ENCODE results near the gene SAT1.

SAT1 gene

GRCh38 chrX:23788521-23788920 is 5.5 kb downstream of the SAT1 start:
- Mint-ChIP-seq H3K27me3 (no peaks in the 10 kb centered on the region), H3K4me3 (no peak overlapping the region), H3K36me3 (ENCODE audit: low read depth) (peaks cover 24% of the 10 kb centered on the region), H3K4me1 (ENCODE audit: low read depth) (peaks cover 21% of the 10 kb centered on the region), H3K27ac (no peak overlapping the region), H3K9me3 (no peaks in the 10 kb centered on the region)

GRCh38 chrX:23788946-23789345 is 6.0 kb downstream of the SAT1 start:
- H3K27ac Mint-ChIP-seq = no peak overlapping the region
- H3K4me3 Mint-ChIP-seq = no peak overlapping the region
- H3K36me3 Mint-ChIP-seq (ENCODE audit: low read depth) = peaks cover 21% of the 10 kb centered on the region
- no peaks in the 10 kb centered on the region for H3K27me3 Mint-ChIP-seq
- no peaks in the 10 kb centered on the region for H3K9me3 Mint-ChIP-seq
- peaks cover 19% of the 10 kb centered on the region for H3K4me1 Mint-ChIP-seq (ENCODE audit: low read depth)

GRCh38 chrX:23789386-23790154 is 6.6 kb downstream of the SAT1 start:
- no peak overlapping the region for H3K27ac Mint-ChIP-seq
- H3K4me1 Mint-ChIP-seq (ENCODE audit: low read depth) = peaks cover 12% of the 10 kb centered on the region
- H3K4me3 Mint-ChIP-seq = no peak overlapping the region
- peaks cover 15% of the 10 kb centered on the region for H3K36me3 Mint-ChIP-seq (ENCODE audit: low read depth)
- no peaks in the 10 kb centered on the region for H3K27me3 Mint-ChIP-seq
- H3K9me3 Mint-ChIP-seq = no peaks in the 10 kb centered on the region

- Mint-ChIP-seq H3K9me3 (no peaks in the 10 kb centered on the region), H3K36me3 (ENCODE audit: low read depth) (peaks cover 9% of the 10 kb centered on the region), H3K27me3 (no peaks in the 10 kb centered on the region), H3K4me3 (no peak overlapping the region), H3K4me1 (ENCODE audit: low read depth) (peaks cover 7% of the 10 kb centered on the region), H3K27ac (no peak overlapping the region)
Observed at GRCh38 chrX:23790155-23790497, 7.2 kb downstream of the SAT1 start.

- Mint-ChIP-seq H3K27me3 (no peaks in the 10 kb centered on the region), H3K4me1 (ENCODE audit: low read depth) (peaks cover 9% of the 10 kb centered on the region), H3K4me3 (no peak overlapping the region), H3K9me3 (no peaks in the 10 kb centered on the region), H3K36me3 (ENCODE audit: low read depth) (no peaks in the 10 kb centered on the region), H3K27ac (no peak overlapping the region)
Observed at GRCh38 chrX:23792861-23793553, 10.0 kb downstream of the SAT1 start.

- H3K27ac Mint-ChIP-seq = no peak overlapping the region
- H3K36me3 Mint-ChIP-seq (ENCODE audit: low read depth) = no peaks in the 10 kb centered on the region
- H3K27me3 Mint-ChIP-seq = no peaks in the 10 kb centered on the region
- no peak overlapping the region for H3K4me3 Mint-ChIP-seq
- H3K4me1 Mint-ChIP-seq (ENCODE audit: low read depth) = peaks cover 15% of the 10 kb centered on the region
- no peaks in the 10 kb centered on the region for H3K9me3 Mint-ChIP-seq
Observed at GRCh38 chrX:23795221-23795620, 12.2 kb downstream of the SAT1 start.

GRCh38 chrX:23797371-23798128 is 14.6 kb downstream of the SAT1 start:
- Mint-ChIP-seq H3K27ac (peak overlapping the region; percentile 76), H3K9me3 (no peaks in the 10 kb centered on the region), H3K4me3 (no peak overlapping the region), H3K27me3 (no peaks in the 10 kb centered on the region), H3K4me1 (ENCODE audit: low read depth) (peaks cover 20% of the 10 kb centered on the region), H3K36me3 (ENCODE audit: low read depth) (no peaks in the 10 kb centered on the region)

- Mint-ChIP-seq H3K4me1 (ENCODE audit: low read depth) (peaks cover 24% of the 10 kb centered on the region), H3K27ac (no peak overlapping the region), H3K27me3 (no peaks in the 10 kb centered on the region), H3K9me3 (no peaks in the 10 kb centered on the region), H3K4me3 (no peak overlapping the region), H3K36me3 (ENCODE audit: low read depth) (no peaks in the 10 kb centered on the region)
Observed at GRCh38 chrX:23799469-23800065, 16.6 kb downstream of the SAT1 start.

- Mint-ChIP-seq H3K27ac (no peak overlapping the region), H3K9me3 (no peaks in the 10 kb centered on the region)
Observed at GRCh38 chrX:23802431-23802830, 19.5 kb downstream of the SAT1 start.

GRCh38 chrX:23803931-23804381 is 21.0 kb downstream of the SAT1 start:
- H3K36me3 Mint-ChIP-seq (ENCODE audit: low read depth) = no peaks in the 10 kb centered on the region
- H3K4me3 Mint-ChIP-seq = no peak overlapping the region
- no peak overlapping the region for H3K27ac Mint-ChIP-seq
- no peaks in the 10 kb centered on the region for H3K9me3 Mint-ChIP-seq
- H3K27me3 Mint-ChIP-seq = no peaks in the 10 kb centered on the region
- H3K4me1 Mint-ChIP-seq (ENCODE audit: low read depth) = peaks cover 9% of the 10 kb centered on the region

More at GRCh38 chrX:23802431-23802830, 19.5 kb downstream of the SAT1 start:
- Mint-ChIP-seq H3K4me1 (ENCODE audit: low read depth) (peaks cover 20% of the 10 kb centered on the region), H3K4me3 (no peak overlapping the region), H3K27me3 (no peaks in the 10 kb centered on the region), H3K36me3 (ENCODE audit: low read depth) (no peaks in the 10 kb centered on the region)

GRCh38 chrX:23804578-23804977 is 21.6 kb downstream of the SAT1 start:
- H3K27ac Mint-ChIP-seq = no peak overlapping the region
- no peaks in the 10 kb centered on the region for H3K36me3 Mint-ChIP-seq (ENCODE audit: low read depth)
- no peaks in the 10 kb centered on the region for H3K27me3 Mint-ChIP-seq
- H3K4me1 Mint-ChIP-seq (ENCODE audit: low read depth) = peaks cover 9% of the 10 kb centered on the region
- H3K4me3 Mint-ChIP-seq = no peak overlapping the region
- H3K9me3 Mint-ChIP-seq = no peaks in the 10 kb centered on the region

- no peaks in the 10 kb centered on the region for H3K9me3 Mint-ChIP-seq
- no peaks in the 10 kb centered on the region for H3K36me3 Mint-ChIP-seq (ENCODE audit: low read depth)
- no peaks in the 10 kb centered on the region for H3K27me3 Mint-ChIP-seq
- H3K4me3 Mint-ChIP-seq = no peak overlapping the region
- H3K27ac Mint-ChIP-seq = no peak overlapping the region
- H3K4me1 Mint-ChIP-seq (ENCODE audit: low read depth) = peaks cover 9% of the 10 kb centered on the region
Observed at GRCh38 chrX:23805389-23805788, 22.4 kb downstream of the SAT1 start.

GRCh38 chrX:23810279-23810678 is 27.3 kb downstream of the SAT1 start:
- Mint-ChIP-seq H3K36me3 (ENCODE audit: low read depth) (no peaks in the 10 kb centered on the region), H3K27ac (no peak overlapping the region), H3K4me3 (no peak overlapping the region), H3K9me3 (no peaks in the 10 kb centered on the region), H3K27me3 (peaks cover 3% of the 10 kb centered on the region), H3K4me1 (ENCODE audit: low read depth) (peaks cover 6% of the 10 kb centered on the region)

- no peak overlapping the region for H3K27ac Mint-ChIP-seq
- peaks cover 3% of the 10 kb centered on the region for H3K27me3 Mint-ChIP-seq
- H3K36me3 Mint-ChIP-seq (ENCODE audit: low read depth) = no peaks in the 10 kb centered on the region
- no peaks in the 10 kb centered on the region for H3K9me3 Mint-ChIP-seq
- peak overlapping the region; percentile 47 for H3K4me3 Mint-ChIP-seq
- peaks cover 6% of the 10 kb centered on the region for H3K4me1 Mint-ChIP-seq (ENCODE audit: low read depth)
Observed at GRCh38 chrX:23811108-23811651, 28.2 kb downstream of the SAT1 start.

Data from stimulated activated naive CD8-positive, alpha-beta T cell treated with anti-CD3 and anti-CD28 coated beads, Interleukin-15, Interleukin-2, amounts not matched to agents 100 ng/mL and 50 ng/mL, for 24 hours (primary cell).